DMS 273 (cell line): ENCODE measurements around the gene SNX13.

ENCODE experiments used
- DNase-seq: peaks from one replicate; lab custom pipeline; 2025; ENCODE audit not compliant: unreplicated experiment; lab: John Stamatoyannopoulos, UW

The SNX13 gene

GRCh38 chr7:17940302-17940883, at the start of gene SNX13:
Gene SNX13 (minus strand): TSS chr7:17940494. CDS start chr7:17940295, 199 bp downstream.
- DNase-seq, result peak; percentile 99

- DNase-seq, result no peak
These were observed 49.3 kb upstream of the SNX13 start for GRCh38 chr7:17989546-17989945.

GRCh38 chr7:17988858-17989257, 48.6 kb upstream of the SNX13 start:
- no peak for DNase-seq

DNA sequence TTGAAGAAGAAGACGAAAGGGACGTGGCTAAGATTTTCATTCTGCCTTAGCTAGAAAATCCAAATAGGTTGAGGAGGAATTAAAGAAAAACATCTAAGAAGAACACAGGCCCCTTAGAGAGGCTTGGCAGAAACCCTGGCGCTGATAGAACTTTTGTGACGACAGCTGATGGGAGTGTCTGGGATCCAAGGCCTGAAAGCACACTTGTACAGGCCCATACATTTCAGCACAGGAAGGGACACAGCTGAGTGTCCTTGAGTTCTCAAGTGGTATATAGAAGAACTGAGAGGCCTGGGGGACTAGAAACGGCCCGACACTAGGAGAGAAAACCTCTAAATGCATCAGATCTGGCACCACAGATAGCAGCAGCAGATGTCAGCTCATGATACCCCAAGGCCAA, 47.8 kb upstream of the SNX13 start:
- no peak for DNase-seq

DNA sequence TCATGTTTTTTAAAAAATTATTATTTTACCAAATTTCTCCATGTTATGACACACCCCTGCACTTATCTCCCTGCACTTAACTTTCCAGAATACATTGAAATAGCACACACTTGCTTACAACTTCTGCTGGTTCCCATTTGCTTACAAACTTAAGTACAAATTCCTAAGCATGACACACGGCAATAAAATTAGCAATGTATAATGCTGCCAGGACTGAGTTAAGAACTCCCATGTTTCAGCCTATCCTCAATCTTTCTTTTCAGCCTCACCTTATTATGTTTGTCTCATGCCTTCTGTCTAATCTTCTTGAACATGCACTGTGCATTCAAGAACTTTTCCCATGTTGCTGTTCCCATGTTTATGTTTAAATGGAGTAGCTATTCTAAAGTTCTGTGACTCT, 46.6 kb upstream of the SNX13 start:
- no peak for DNase-seq

- no peak for DNase-seq
These were observed 45.4 kb upstream of the SNX13 start for GRCh38 chr7:17985473-17986239.

GRCh38 chr7:17984288-17984687, 44.0 kb upstream of the SNX13 start:
- no peak for DNase-seq

DNA sequence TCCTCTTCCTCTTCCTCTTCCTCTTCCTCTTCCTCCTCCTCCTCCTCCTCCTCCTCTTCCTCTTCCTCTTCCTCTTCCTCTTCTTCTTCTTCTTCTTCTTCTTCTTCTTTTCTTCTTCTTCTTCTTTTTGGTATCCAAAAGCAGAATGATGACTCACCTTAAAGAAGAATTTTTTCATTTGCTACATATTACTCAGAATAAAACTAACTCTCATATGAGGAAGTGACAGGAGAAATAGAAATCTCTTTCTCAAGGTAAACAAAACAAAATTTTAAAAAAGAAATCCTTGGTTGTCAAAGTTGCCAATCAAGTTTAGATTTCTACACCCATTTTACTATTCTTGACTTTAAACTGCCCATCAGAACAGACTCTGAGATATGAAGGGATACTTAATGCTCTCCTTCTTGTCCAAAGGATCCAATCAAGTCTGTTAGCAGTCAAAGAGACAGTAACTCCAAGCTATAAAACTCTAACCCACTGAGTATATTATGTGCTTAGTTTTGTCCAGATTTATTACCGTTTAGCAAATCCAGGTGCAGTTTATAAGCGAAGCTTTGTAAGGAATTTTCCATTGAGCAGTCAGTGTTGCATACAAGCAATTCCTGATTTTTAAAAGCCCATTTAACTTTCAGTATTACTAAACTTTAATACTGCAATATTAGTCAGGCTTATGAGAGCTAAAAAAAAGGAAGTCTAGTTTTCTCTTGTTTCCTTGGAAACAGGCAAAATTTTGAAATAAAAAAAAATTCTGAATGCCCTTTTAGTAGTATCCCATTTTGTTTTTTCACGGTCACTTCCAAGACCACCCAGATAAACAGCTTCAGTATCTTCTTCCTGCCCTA, 43.1 kb upstream of the SNX13 start:
- no peak for DNase-seq

DNA sequence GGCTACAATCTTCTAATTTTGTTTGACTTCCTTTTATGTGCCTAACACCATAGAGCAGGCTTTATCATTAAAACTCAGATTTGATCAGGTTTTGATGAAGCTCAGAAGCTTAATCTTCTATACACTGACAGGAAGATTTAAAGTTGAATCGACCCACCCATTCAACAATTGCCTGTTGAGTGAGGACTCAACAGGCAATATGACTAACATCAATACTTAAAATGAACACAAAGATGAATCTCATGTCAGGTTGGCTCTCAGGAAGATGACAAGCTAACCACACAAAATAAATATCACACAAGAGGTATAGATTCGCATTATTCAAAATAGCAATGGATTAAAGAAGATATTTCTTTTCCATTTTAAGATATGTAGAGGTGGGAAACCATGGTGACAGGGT, 36.7 kb upstream of the SNX13 start:
- no peak for DNase-seq

- peak; percentile 12 for DNase-seq
These were observed 31.1 kb upstream of the SNX13 start for GRCh38 chr7:17971411-17971810.

- DNase-seq, result no peak
These were observed 28.8 kb upstream of the SNX13 start for GRCh38 chr7:17968791-17969715.

DNA sequence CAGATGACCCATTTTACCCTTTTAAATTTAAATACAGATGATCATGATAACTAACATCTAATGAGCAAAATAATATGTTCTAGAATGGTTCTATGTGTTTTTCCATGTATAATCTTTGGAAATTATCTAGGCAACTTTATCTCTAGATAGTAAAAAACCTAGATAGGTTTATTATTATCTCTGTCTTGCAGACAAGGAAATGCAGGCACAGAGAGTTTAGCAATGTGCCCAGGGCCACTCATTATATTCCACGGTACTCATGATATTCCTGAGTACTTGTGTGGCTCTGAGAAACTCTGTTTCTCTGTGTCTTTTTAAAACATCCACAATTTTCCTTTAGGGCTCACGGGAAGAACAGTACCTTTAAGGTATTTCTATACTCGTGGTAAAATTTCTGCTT, 26.4 kb upstream of the SNX13 start:
- no peak for DNase-seq

DNA sequence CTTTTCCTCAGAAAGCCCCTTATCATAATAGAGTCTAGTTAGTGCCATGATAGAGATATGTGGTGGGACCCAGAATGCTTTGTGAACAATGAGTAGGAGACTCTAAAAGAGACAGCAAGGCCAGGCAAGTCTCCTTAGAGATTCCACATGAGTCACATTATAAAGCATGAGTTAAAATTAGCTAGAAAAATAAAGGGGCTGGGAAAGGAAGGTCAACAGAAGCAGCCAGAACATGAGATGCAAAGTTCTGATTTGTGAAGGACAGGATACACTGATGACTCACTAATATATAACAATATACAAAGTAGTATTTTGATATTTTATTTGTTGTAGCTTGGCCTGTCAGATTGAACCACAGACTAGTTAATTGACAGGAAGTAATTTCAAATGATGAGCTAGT, 25.3 kb upstream of the SNX13 start:
- DNase-seq, result no peak

DNA sequence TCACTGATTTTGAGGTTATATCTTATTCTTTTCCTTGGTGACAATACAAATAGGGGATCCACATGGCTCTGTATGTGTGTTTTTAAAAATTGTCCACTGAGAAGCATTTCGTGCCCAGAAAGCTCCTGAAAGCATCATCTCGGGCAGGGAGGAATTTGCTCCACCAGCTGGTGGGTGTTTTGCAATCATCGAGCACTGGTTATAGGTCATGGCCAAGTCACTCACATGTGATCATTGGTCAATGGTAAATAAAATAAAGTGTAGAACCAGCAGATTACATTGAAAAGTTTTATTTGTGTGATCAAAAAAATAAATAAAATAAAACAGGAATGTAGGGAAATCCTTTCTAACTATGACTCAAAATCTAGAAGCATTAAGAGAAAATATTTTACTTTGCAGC, 23.0 kb upstream of the SNX13 start:
- DNase-seq, result no peak

GRCh38 chr7:17962652-17963051, 22.4 kb upstream of the SNX13 start:
- no peak for DNase-seq

GRCh38 chr7:17957871-17958270, 17.6 kb upstream of the SNX13 start:
- DNase-seq, result no peak

DNA sequence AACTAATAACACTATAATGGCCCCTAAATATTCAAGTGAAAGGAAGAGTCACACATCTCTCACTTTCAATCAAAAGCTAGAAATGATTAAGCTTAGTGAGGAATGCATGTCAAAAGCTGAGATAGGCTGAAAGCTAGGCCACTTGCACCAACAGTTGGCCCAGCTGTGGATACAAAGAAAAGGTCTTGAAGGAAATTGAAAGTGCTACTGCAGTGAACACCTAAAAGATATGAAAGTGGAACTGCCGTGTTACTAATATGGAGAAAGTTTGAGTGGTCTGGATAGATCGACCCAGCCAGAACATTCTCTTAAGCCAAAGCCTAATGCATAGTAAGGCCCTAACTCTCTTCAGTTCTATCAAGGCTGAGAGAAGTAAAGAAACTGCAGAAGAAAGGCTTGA, 12.1 kb upstream of the SNX13 start:
- no peak for DNase-seq

- no peak for DNase-seq
These were observed 11.5 kb upstream of the SNX13 start for GRCh38 chr7:17951742-17952254.

- DNase-seq, result no peak
These were observed 8.4 kb upstream of the SNX13 start for GRCh38 chr7:17948526-17949238.

DNA sequence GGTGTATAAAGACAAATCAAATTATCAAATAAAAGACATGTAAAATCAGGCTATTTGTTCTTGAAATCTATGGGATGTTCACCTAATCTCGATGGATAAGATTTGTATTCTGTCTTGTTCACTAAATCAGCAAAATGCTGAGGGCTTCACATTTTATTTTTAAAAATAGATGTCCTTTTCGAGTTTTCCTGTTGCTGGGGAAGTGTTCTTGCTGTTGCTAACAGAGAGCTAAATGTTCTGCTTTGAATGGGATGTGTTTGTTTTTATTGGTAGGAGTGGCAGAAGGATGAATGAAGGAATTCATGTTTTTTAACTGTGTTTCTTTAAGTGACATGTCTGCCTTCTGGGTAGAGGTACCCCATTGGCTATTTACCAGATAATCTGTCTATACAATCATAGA, 7.3 kb upstream of the SNX13 start:
- no peak for DNase-seq
